Measurements from ENCODE around the gene CIAPIN1. TPM values are rescaled to one million over a fixed set of nuclear protein-coding genes. Genes with fewer than 3 reads are reported as not detected.

The CIAPIN1 gene
- total RNA-seq, 1 experiment from 2014 or later: 70.7 TPM

GRCh38 chr16:57383276-57384247 is 63.6 kb downstream of the CIAPIN1 start:
- DNase-seq (ENCODE audit: low read depth): peak; percentile 60

- DNase-seq (ENCODE audit: low read depth): no peak
Measured at GRCh38 chr16:57382535-57383275, 64.5 kb downstream of the CIAPIN1 start.

- DNase-seq (ENCODE audit: low read depth): no peak
Measured at GRCh38 chr16:57381791-57382534, 65.2 kb downstream of the CIAPIN1 start.

- peak; percentile 46 for DNase-seq (ENCODE audit: low read depth)
Measured at GRCh38 chr16:57380671-57381462, 66.3 kb downstream of the CIAPIN1 start.

GRCh38 chr16:57379579-57379978 is 67.6 kb downstream of the CIAPIN1 start:
- peak; percentile 76 for DNase-seq (ENCODE audit: low read depth)

Other genes with a start within 250 kb of the CIAPIN1 start
- gene ARL2BP, start 202.1 kb downstream of the CIAPIN1 start, total RNA-seq (2014; rRNA removed; shearing (Covaris generic)): 104 and 120 TPM in 2 replicates
- gene PLLP, start 162.7 kb downstream of the CIAPIN1 start, total RNA-seq (2014; rRNA removed; shearing (Covaris generic)): 0.27 and 0.62 TPM in 2 replicates
- not detected in 2 replicates for gene CCL22, start 88.6 kb downstream of the CIAPIN1 start, total RNA-seq (2014; rRNA removed; shearing (Covaris generic))
- 0.81 and 1.0 TPM in 2 replicates for gene CX3CL1, start 74.9 kb downstream of the CIAPIN1 start, total RNA-seq (2014; rRNA removed; shearing (Covaris generic))
- gene CCL17, start 42.6 kb downstream of the CIAPIN1 start, total RNA-seq (2014; rRNA removed; shearing (Covaris generic)): not detected in 2 replicates
- 52.2 and 60.5 TPM in 2 replicates for gene COQ9, start 94 bp upstream of the CIAPIN1 start, total RNA-seq (2014; rRNA removed; shearing (Covaris generic))
- 239 and 240 TPM in 2 replicates for gene POLR2C, start 15.3 kb upstream of the CIAPIN1 start, total RNA-seq (2014; rRNA removed; shearing (Covaris generic))
- gene DOK4, start 39.1 kb upstream of the CIAPIN1 start, total RNA-seq (2014; rRNA removed; shearing (Covaris generic)): 4.3 and 6.2 TPM in 2 replicates
- gene CCDC102A, start 89.2 kb upstream of the CIAPIN1 start, total RNA-seq (2014; rRNA removed; shearing (Covaris generic)): 7.0 and 16.8 TPM in 2 replicates
- gene ADGRG5, start 95.3 kb upstream of the CIAPIN1 start, total RNA-seq (2014; rRNA removed; shearing (Covaris generic)): 0.22 and 0.37 TPM in 2 replicates
- gene ADGRG1, start 181.2 kb upstream of the CIAPIN1 start, total RNA-seq (2014; rRNA removed; shearing (Covaris generic)): 16.2 and 20.6 TPM in 2 replicates
- gene ADGRG3, start 220.9 kb upstream of the CIAPIN1 start, total RNA-seq (2014; rRNA removed; shearing (Covaris generic)): not detected in 2 replicates
- not detected in 2 replicates for gene DRC7, start 247.4 kb upstream of the CIAPIN1 start, total RNA-seq (2014; rRNA removed; shearing (Covaris generic))